ENCODE data around the gene ABCG4. TPM values are rescaled to one million over a fixed set of nuclear protein-coding genes. Genes with fewer than 3 reads are reported as not detected.

The ABCG4 gene
- total RNA-seq, 1 donor from 2014 or later = under 0.01 TPM

- H3K27me3 ChIP-seq (ENCODE audit: control insufficient read depth, insufficient read depth, low read length) = no peaks in the 10 kb centered on the region
- H3K4me3 ChIP-seq (ENCODE audit: low read depth, low read length) = no peak overlapping the region
- no peak for DNase-seq (ENCODE audit: low read depth)
- TF ChIP-seq CTCF (IDR thresholded peaks at IDR 0.05; ENCODE audit: insufficient read depth, low read length, severe bottlenecking) = no peak
- FAIRE-seq = no peak
- no peaks in the 10 kb centered on the region for H3K36me3 ChIP-seq (ENCODE audit: control insufficient read depth, insufficient read depth, low read length)
These were observed 45.1 kb upstream of the ABCG4 start for GRCh38 chr11:119103793-119104192.

- TF ChIP-seq CTCF (IDR thresholded peaks at IDR 0.05; ENCODE audit: insufficient read depth, low read length, severe bottlenecking) = no peak
- H3K4me3 ChIP-seq (ENCODE audit: low read depth, low read length) = peak within 1 kb of the TSS; percentile 81
- FAIRE-seq (no peak), DNase-seq (ENCODE audit: low read depth) (peak; percentile 86)
- H3K27me3 ChIP-seq (ENCODE audit: control insufficient read depth, insufficient read depth, low read length) = no peaks in the 10 kb centered on the region
- peaks cover 7% of the 10 kb centered on the region for H3K36me3 ChIP-seq (ENCODE audit: control insufficient read depth, insufficient read depth, low read length)
These were observed 42.0 kb upstream of the ABCG4 start, which contains the start of gene C2CD2L for GRCh38 chr11:119106564-119107537. C2CD2L (plus strand) TSS chr11:119107344; CDS start chr11:119107742, 398 bp downstream.

GRCh38 chr11:119107538-119108145 is 41.2 kb upstream of the ABCG4 start:
- Histone ChIP-seq H3K27me3 (ENCODE audit: control insufficient read depth, insufficient read depth, low read length) (no peaks in the 10 kb centered on the region), H3K36me3 (ENCODE audit: control insufficient read depth, insufficient read depth, low read length) (peaks cover 8% of the 10 kb centered on the region), H3K4me3 (ENCODE audit: low read depth, low read length) (peak overlapping the region; percentile 81)
- TF ChIP-seq CTCF (IDR thresholded peaks at IDR 0.05; ENCODE audit: insufficient read depth, low read length, severe bottlenecking) = no peak
- no peak for DNase-seq (ENCODE audit: low read depth)
- no peak for FAIRE-seq

GRCh38 chr11:119108146-119108856 is 40.6 kb upstream of the ABCG4 start:
- H3K4me3 ChIP-seq (ENCODE audit: low read depth, low read length) = peak overlapping the region; percentile 81
- H3K27me3 ChIP-seq (ENCODE audit: control insufficient read depth, insufficient read depth, low read length) = no peaks in the 10 kb centered on the region
- TF ChIP-seq CTCF (IDR thresholded peaks at IDR 0.05; ENCODE audit: insufficient read depth, low read length, severe bottlenecking) = no peak
- FAIRE-seq (peak; percentile 23), DNase-seq (ENCODE audit: low read depth) (peak; percentile 71)
- H3K36me3 ChIP-seq (ENCODE audit: control insufficient read depth, insufficient read depth, low read length) = peaks cover 8% of the 10 kb centered on the region

GRCh38 chr11:119108857-119109221 is 40.0 kb upstream of the ABCG4 start:
- H3K27me3 ChIP-seq (ENCODE audit: control insufficient read depth, insufficient read depth, low read length) = no peaks in the 10 kb centered on the region
- no peak overlapping the region for H3K4me3 ChIP-seq (ENCODE audit: low read depth, low read length)
- no peak for DNase-seq (ENCODE audit: low read depth)
- no peak for TF ChIP-seq CTCF (IDR thresholded peaks at IDR 0.05; ENCODE audit: insufficient read depth, low read length, severe bottlenecking)
- no peak for FAIRE-seq
- H3K36me3 ChIP-seq (ENCODE audit: control insufficient read depth, insufficient read depth, low read length) = peaks cover 8% of the 10 kb centered on the region
